Esophagus muscularis mucosa (tissue), 3 donors: ENCODE data around the gene DENND2A.
"Not testable (repeated sequence)": the region's sequence is repeated elsewhere in the genome, so short reads cannot be mapped to it uniquely, and the experiment has no call there.

Experiments used
- CTCF ChIP-seq, 3 experiments: fragments of 200-600 bp in 2 of 3; fragments of 450-650 bp in 1 of 3; sonication (generic) in 2 of 3; IDR thresholded peaks; one replicate each; pipeline ENCODE4 v1.5.1; 2017 to 2019; ENCODE audit warnings: antibody characterized with exemption in 3 of 3, mild to moderate bottlenecking in 2 of 3, moderate library complexity in 1 of 3
- POLR2A ChIP-seq: fragments of 450-650 bp; IDR thresholded peaks from one replicate; pipeline ENCODE4 v1.6.1; 2017; ENCODE audit warnings: antibody characterized with exemption, moderate library complexity, mild to moderate bottlenecking, low read depth
- POLR2AphosphoS5 ChIP-seq, 2 donors: sonication (generic); formaldehyde crosslinking; IDR thresholded peaks; one replicate each; pipeline ENCODE4 v1.6.1; 2017; ENCODE audit warnings: antibody characterized with exemption in 2 of 2

GRCh38 chr7:140565761-140566160 lies 74.9 kb downstream of the DENND2A start:
- TF ChIP-seq CTCF (IDR thresholded peaks at IDR 0.05); POLR2AphosphoS5 (IDR thresholded peaks at IDR 0.05); POLR2A: not testable (repeated sequence)
